SK-N-SH treated with all-trans-retinoic acid at 6 μM for 48 hours (cell line): Measurements from ENCODE around the gene CD244.

Experiments
- ATAC-seq: fragments of 200-7000 bp; cut with Tn5 transposase; 3 replicates; pipeline ENCODE4 v1.9.1; 2020; ENCODE audit warnings: mild to moderate bottlenecking, moderate library complexity
- ARNTL ChIP-seq: fragments of 450-650 bp; formaldehyde crosslinking; IDR thresholded peaks from 2 replicates; pipeline ENCODE4 v1.5.0; 2020; ENCODE audit warnings: low read depth, mild to moderate bottlenecking, moderate library complexity, borderline replicate concordance
- CSDC2 ChIP-seq: fragments of 250-450 bp; sonication (Bioruptor Pico); IDR thresholded peaks from 2 replicates; pipeline ENCODE4 v1.5.0; 2020; ENCODE audit warnings: mild to moderate bottlenecking, moderate library complexity
- ESRRG ChIP-seq: fragments of 250-450 bp; sonication (Bioruptor Pico); IDR thresholded peaks from 2 replicates; pipeline ENCODE4 v1.6.1; 2021; ENCODE audit warnings: mild to moderate bottlenecking
- GLIS3 ChIP-seq: fragments of 250-450 bp; sonication (Bioruptor Pico); IDR thresholded peaks from 2 replicates; pipeline ENCODE4 v1.5.0; 2020; ENCODE audit warnings: mild to moderate bottlenecking, moderate library complexity
- ISL1 ChIP-seq: fragments of 250-450 bp; sonication (Bioruptor Pico); IDR thresholded peaks from 2 replicates; pipeline ENCODE4 v2.1.2; 2022; ENCODE audit warnings: mild to moderate bottlenecking, moderate library complexity
- OSR1 ChIP-seq: fragments of 250-450 bp; sonication (Bioruptor Pico); IDR thresholded peaks from 2 replicates; pipeline ENCODE4 v1.8.0; 2022; ENCODE audit warnings: moderate library complexity, mild to moderate bottlenecking, inconsistent platforms
- POU6F1 ChIP-seq: fragments of 250-450 bp; sonication (Bioruptor Pico); IDR thresholded peaks from 2 replicates; pipeline ENCODE4 v1.8.0; 2021; ENCODE audit warnings: low read depth, mild to moderate bottlenecking, moderate library complexity, borderline replicate concordance
- PPARA ChIP-seq: fragments of 250-450 bp; sonication (Bioruptor Pico); IDR thresholded peaks from 2 replicates; pipeline ENCODE4 v1.5.0; 2020; ENCODE audit warnings: mild to moderate bottlenecking, borderline replicate concordance
- RARB ChIP-seq: fragments of 250-450 bp; sonication (Bioruptor Pico); IDR thresholded peaks from 2 replicates; pipeline ENCODE4 v1.8.0; 2021; ENCODE audit warnings: mild to moderate bottlenecking, moderate library complexity
- SNAI2 ChIP-seq: fragments of 250-450 bp; sonication (Bioruptor Pico); IDR thresholded peaks from 2 replicates; pipeline ENCODE4 v1.5.0; 2020; ENCODE audit warnings: mild to moderate bottlenecking, moderate library complexity
- TCF4 ChIP-seq: fragments of 250-450 bp; sonication (Bioruptor Pico); IDR thresholded peaks from 2 replicates; pipeline ENCODE4 v1.8.0; 2021; ENCODE audit warnings: mild to moderate bottlenecking, moderate library complexity, borderline replicate concordance
- ZFP30 ChIP-seq: fragments of 450-650 bp; formaldehyde crosslinking; IDR thresholded peaks from 2 replicates; pipeline ENCODE4 v1.5.0; 2022; ENCODE audit warnings: mild to moderate bottlenecking, moderate library complexity
- ZNF565 ChIP-seq: fragments of 450-650 bp; formaldehyde crosslinking; conservative IDR thresholded peaks from 2 replicates; pipeline ENCODE4 v1.5.0; 2020; ENCODE audit warnings: low read depth, mild to moderate bottlenecking, moderate library complexity
- ZNF70 ChIP-seq: fragments of 450-650 bp; formaldehyde crosslinking; IDR thresholded peaks from 2 replicates; pipeline ENCODE4 v1.5.0; 2020; ENCODE audit warnings: mild to moderate bottlenecking, moderate library complexity
- ZNF8 ChIP-seq: fragments of 450-650 bp; formaldehyde crosslinking; IDR thresholded peaks from 2 replicates; pipeline ENCODE4 v1.5.0; 2020; ENCODE audit warnings: mild to moderate bottlenecking, moderate library complexity
- TF ChIP-seq, protein P1 (sequence below): fragments of 250-450 bp; sonication (Bioruptor Pico); IDR thresholded peaks from 2 replicates; pipeline ENCODE4 v1.5.1; 2020; ENCODE audit warnings: low read depth, mild to moderate bottlenecking, moderate library complexity
- TF ChIP-seq, protein P2 (sequence below): fragments of 250-450 bp; sonication (Bioruptor Pico); IDR thresholded peaks from 2 replicates; pipeline ENCODE4 v1.8.0; 2020; ENCODE audit warnings: mild to moderate bottlenecking, moderate library complexity, borderline replicate concordance
- TF ChIP-seq, protein P3 (sequence below): fragments of 250-450 bp; sonication (Bioruptor Pico); IDR thresholded peaks from 2 replicates; pipeline ENCODE4 v1.5.1; 2021; ENCODE audit warnings: mild to moderate bottlenecking, moderate library complexity
- TF ChIP-seq, protein P4 (sequence below): fragments of 250-450 bp; sonication (Bioruptor Pico); IDR thresholded peaks from 2 replicates; pipeline ENCODE4 v1.5.0; 2020; ENCODE audit warnings: mild to moderate bottlenecking, moderate library complexity

CD244 gene

DNA sequence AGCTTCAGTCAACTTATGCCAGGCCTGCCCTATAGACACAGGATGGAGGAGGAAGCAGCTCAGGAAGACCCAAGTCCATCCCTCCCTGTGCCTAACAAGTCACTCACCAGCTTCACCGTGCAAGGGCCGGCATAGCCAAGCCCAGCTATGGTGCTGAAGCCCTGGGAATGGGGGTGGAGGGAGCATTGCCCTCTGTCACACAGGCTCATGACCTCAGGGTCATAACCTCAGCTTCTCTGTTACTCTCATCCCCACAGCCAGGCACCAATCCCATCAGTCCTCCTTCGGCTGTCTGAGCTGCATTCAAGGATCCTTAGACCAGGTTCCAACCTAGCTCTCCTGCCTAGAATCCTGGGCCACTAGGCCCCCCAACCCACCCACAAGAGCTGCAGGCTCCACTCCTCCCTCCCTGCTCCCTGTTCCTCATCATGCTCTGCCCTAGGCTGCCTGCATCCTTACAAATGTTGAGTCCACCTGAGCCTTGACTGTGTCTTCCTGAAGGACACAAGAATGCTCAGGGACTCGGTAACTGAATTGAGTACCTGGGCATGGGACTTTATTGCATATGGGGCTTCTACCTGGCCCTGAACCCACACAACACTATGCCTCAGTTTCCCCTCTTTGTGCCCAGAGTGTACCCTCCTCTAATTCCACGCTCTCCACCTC is 1.7 kb downstream of the CD244 start:
- no peak for ATAC-seq
- TF ChIP-seq ZNF70 (CRISPR knock-in tag) (no peak), CSDC2 (no peak), ZNF565 (CRISPR knock-in tag) (no peak)

DNA sequence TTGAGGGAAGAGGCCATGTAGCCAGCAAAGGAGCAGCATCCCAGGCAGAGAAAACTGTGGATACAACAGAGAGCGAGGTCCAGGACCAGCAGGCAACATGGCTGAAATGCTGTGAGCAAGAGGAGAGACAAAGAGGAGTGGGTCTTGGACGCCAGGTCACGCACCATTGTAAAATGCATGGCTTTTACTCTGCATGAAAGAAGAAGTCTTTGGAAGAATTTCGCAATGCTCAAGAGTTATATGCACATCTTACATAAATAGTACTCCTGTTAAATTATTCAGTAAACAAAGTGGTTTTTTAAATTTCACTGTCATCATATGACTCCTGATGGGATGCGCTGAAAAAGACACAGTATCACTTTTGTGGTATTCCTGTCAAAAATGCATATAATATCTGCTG is 3.5 kb downstream of the CD244 start:
- no peak for ATAC-seq
- TF ChIP-seq, protein P1, sequence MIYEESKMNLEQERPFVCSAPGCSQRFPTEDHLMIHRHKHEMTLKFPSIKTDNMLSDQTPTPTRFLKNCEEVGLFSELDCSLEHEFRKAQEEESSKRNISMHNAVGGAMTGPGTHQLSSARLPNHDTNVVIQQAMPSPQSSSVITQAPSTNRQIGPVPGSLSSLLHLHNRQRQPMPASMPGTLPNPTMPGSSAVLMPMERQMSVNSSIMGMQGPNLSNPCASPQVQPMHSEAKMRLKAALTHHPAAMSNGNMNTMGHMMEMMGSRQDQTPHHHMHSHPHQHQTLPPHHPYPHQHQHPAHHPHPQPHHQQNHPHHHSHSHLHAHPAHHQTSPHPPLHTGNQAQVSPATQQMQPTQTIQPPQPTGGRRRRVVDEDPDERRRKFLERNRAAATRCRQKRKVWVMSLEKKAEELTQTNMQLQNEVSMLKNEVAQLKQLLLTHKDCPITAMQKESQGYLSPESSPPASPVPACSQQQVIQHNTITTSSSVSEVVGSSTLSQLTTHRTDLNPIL (CRISPR knock-in tag): no peak
- TF ChIP-seq CSDC2 (no peak), ZNF565 (CRISPR knock-in tag) (no peak)
- TF ChIP-seq, protein P2, sequence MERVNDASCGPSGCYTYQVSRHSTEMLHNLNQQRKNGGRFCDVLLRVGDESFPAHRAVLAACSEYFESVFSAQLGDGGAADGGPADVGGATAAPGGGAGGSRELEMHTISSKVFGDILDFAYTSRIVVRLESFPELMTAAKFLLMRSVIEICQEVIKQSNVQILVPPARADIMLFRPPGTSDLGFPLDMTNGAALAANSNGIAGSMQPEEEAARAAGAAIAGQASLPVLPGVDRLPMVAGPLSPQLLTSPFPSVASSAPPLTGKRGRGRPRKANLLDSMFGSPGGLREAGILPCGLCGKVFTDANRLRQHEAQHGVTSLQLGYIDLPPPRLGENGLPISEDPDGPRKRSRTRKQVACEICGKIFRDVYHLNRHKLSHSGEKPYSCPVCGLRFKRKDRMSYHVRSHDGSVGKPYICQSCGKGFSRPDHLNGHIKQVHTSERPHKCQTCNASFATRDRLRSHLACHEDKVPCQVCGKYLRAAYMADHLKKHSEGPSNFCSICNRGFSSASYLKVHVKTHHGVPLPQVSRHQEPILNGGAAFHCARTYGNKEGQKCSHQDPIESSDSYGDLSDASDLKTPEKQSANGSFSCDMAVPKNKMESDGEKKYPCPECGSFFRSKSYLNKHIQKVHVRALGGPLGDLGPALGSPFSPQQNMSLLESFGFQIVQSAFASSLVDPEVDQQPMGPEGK: no peak

- TF ChIP-seq, protein P3, sequence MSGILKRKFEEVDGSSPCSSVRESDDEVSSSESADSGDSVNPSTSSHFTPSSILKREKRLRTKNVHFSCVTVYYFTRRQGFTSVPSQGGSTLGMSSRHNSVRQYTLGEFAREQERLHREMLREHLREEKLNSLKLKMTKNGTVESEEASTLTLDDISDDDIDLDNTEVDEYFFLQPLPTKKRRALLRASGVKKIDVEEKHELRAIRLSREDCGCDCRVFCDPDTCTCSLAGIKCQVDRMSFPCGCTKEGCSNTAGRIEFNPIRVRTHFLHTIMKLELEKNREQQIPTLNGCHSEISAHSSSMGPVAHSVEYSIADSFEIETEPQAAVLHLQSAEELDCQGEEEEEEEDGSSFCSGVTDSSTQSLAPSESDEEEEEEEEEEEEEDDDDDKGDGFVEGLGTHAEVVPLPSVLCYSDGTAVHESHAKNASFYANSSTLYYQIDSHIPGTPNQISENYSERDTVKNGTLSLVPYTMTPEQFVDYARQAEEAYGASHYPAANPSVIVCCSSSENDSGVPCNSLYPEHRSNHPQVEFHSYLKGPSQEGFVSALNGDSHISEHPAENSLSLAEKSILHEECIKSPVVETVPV (CRISPR knock-in tag): no peak
- no peak for TF ChIP-seq CSDC2
- TF ChIP-seq ZFP30 (CRISPR knock-in tag): no peak
- ATAC-seq: no peak
Measured at GRCh38 chr1:160858507-160858906, 4.2 kb downstream of the CD244 start.

GRCh38 chr1:160858097-160858496 is 4.6 kb downstream of the CD244 start:
- no peak for ATAC-seq
- TF ChIP-seq ZNF70 (CRISPR knock-in tag) (no peak), GLIS3 (CRISPR knock-in tag) (no peak), TCF4 (CRISPR knock-in tag) (no peak), CSDC2 (no peak), OSR1 (no peak), ZNF565 (CRISPR knock-in tag) (no peak), ISL1 (CRISPR knock-in tag) (no peak), SNAI2 (no peak), ZFP30 (CRISPR knock-in tag) (no peak), RARB (no peak), ZNF8 (CRISPR knock-in tag) (no peak), POU6F1 (no peak), ESRRG (CRISPR knock-in tag) (no peak), PPARA (CRISPR knock-in tag) (no peak), ARNTL (no peak)
- TF ChIP-seq, protein P2: no peak
- TF ChIP-seq, protein P3 (CRISPR knock-in tag): no peak
- TF ChIP-seq, protein P4, sequence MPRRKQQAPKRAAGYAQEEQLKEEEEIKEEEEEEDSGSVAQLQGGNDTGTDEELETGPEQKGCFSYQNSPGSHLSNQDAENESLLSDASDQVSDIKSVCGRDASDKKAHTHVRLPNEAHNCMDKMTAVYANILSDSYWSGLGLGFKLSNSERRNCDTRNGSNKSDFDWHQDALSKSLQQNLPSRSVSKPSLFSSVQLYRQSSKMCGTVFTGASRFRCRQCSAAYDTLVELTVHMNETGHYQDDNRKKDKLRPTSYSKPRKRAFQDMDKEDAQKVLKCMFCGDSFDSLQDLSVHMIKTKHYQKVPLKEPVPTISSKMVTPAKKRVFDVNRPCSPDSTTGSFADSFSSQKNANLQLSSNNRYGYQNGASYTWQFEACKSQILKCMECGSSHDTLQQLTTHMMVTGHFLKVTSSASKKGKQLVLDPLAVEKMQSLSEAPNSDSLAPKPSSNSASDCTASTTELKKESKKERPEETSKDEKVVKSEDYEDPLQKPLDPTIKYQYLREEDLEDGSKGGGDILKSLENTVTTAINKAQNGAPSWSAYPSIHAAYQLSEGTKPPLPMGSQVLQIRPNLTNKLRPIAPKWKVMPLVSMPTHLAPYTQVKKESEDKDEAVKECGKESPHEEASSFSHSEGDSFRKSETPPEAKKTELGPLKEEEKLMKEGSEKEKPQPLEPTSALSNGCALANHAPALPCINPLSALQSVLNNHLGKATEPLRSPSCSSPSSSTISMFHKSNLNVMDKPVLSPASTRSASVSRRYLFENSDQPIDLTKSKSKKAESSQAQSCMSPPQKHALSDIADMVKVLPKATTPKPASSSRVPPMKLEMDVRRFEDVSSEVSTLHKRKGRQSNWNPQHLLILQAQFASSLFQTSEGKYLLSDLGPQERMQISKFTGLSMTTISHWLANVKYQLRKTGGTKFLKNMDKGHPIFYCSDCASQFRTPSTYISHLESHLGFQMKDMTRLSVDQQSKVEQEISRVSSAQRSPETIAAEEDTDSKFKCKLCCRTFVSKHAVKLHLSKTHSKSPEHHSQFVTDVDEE (CRISPR knock-in tag): no peak
